GM12801 (cell line): ENCODE measurements around the gene IGFBP2.

Experiments used
- CTCF ChIP-seq: IDR thresholded peaks from one replicate; pipeline ENCODE4 v1.5.1; 2011; ENCODE audit warnings: control low read depth; ENCODE audit not compliant: insufficient read length; ENCODE audit errors: extremely low read depth

The IGFBP2 gene

GRCh38 chr2:216632952-216633615, at the start of gene IGFBP2:
Gene IGFBP2 (plus strand): TSS chr2:216633420. CDS start chr2:216633524, 104 bp downstream.
- TF ChIP-seq CTCF, result no peak

GRCh38 chr2:216583606-216584005, 49.6 kb upstream of the IGFBP2 start:
- no peak for TF ChIP-seq CTCF

- TF ChIP-seq CTCF, result no peak
These were observed 49.1 kb upstream of the IGFBP2 start for GRCh38 chr2:216584112-216584511.

- no peak for TF ChIP-seq CTCF
These were observed 47.8 kb upstream of the IGFBP2 start for GRCh38 chr2:216585441-216585840.

GRCh38 chr2:216588861-216589710, 44.1 kb upstream of the IGFBP2 start:
- TF ChIP-seq CTCF, result no peak

- TF ChIP-seq CTCF, result no peak
These were observed 43.4 kb upstream of the IGFBP2 start for GRCh38 chr2:216589791-216590190.

GRCh38 chr2:216590780-216591179, 42.4 kb upstream of the IGFBP2 start:
- no peak for TF ChIP-seq CTCF
